GM23338 (cell line): ENCODE results near the gene ARHGEF37.

Experiments
- CREB1 ChIP-seq: fragments of 250-450 bp; sonication (Bioruptor Pico); IDR thresholded peaks from 2 replicates; pipeline ENCODE4 v1.5.0; 2020; ENCODE audit warnings: low read depth, mild to moderate bottlenecking, moderate library complexity
- EZH2 ChIP-seq: fragments of 200-600 bp; sonication (generic); IDR thresholded peaks from one replicate; pipeline ENCODE4 v1.8.0; 2017; ENCODE audit warnings: antibody characterized with exemption, mild to moderate bottlenecking, low read depth; ENCODE audit not compliant: unreplicated experiment
- EZH2phosphoT487 ChIP-seq: fragments of 200-600 bp; sonication (generic); IDR thresholded peaks from one replicate; pipeline ENCODE4 v1.8.1; 2018; ENCODE audit warnings: antibody characterized with exemption; ENCODE audit not compliant: unreplicated experiment
- JUNB ChIP-seq: IDR thresholded peaks from one replicate; pipeline ENCODE4 v1.6.1; 2016; ENCODE audit warnings: antibody characterized with exemption; ENCODE audit not compliant: unreplicated experiment
- POLR2AphosphoS5 ChIP-seq: IDR thresholded peaks from 2 replicates; pipeline ENCODE4 v1.6.1; 2016; ENCODE audit warnings: antibody characterized with exemption, low read depth
- REST ChIP-seq: IDR thresholded peaks from one replicate; pipeline ENCODE4 v1.6.1; 2018; ENCODE audit warnings: antibody characterized with exemption; ENCODE audit not compliant: unreplicated experiment
- STAT1 ChIP-seq: IDR thresholded peaks from one replicate; pipeline ENCODE4 v1.6.1; 2016; ENCODE audit warnings: antibody characterized with exemption; ENCODE audit not compliant: unreplicated experiment
- ZNF114 ChIP-seq: fragments of 250-450 bp; sonication (Bioruptor Pico); IDR thresholded peaks from 2 replicates; pipeline ENCODE4 v1.5.0; 2020; ENCODE audit warnings: mild to moderate bottlenecking, moderate library complexity
- TF ChIP-seq, protein P1 (sequence below), 2 experiments: fragments of 200-600 bp in 1 of 2; sonication (generic) in 1 of 2; conservative IDR thresholded peaks; 2 replicates each; pipeline versions ENCODE4 v1.5.1 to v1.6.1; 2016 to 2017; ENCODE audit warnings: antibody characterized with exemption in 2 of 2, low read depth in 2 of 2, mild to moderate bottlenecking in 2 of 2, moderate library complexity in 1 of 2
- TF ChIP-seq, protein P2 (sequence below): fragments of 250-450 bp; sonication (Bioruptor Pico); IDR thresholded peaks from 2 replicates; pipeline ENCODE4 v1.5.0; 2020; ENCODE audit warnings: mild to moderate bottlenecking, moderate library complexity

GRCh38 chr5:149677731-149678130 is 96.4 kb downstream of the ARHGEF37 start:
- no peak for TF ChIP-seq POLR2AphosphoS5
- TF ChIP-seq, protein P1, sequence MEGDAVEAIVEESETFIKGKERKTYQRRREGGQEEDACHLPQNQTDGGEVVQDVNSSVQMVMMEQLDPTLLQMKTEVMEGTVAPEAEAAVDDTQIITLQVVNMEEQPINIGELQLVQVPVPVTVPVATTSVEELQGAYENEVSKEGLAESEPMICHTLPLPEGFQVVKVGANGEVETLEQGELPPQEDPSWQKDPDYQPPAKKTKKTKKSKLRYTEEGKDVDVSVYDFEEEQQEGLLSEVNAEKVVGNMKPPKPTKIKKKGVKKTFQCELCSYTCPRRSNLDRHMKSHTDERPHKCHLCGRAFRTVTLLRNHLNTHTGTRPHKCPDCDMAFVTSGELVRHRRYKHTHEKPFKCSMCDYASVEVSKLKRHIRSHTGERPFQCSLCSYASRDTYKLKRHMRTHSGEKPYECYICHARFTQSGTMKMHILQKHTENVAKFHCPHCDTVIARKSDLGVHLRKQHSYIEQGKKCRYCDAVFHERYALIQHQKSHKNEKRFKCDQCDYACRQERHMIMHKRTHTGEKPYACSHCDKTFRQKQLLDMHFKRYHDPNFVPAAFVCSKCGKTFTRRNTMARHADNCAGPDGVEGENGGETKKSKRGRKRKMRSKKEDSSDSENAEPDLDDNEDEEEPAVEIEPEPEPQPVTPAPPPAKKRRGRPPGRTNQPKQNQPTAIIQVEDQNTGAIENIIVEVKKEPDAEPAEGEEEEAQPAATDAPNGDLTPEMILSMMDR (conservative IDR thresholded peaks at IDR 0.05; ENCODE audit: low read depth in 2 of 2): no peak
- no peak for TF ChIP-seq REST
- TF ChIP-seq JUNB: no peak
- TF ChIP-seq EZH2: no peak
- TF ChIP-seq EZH2phosphoT487: no peak
- no peak for TF ChIP-seq CREB1 (CRISPR knock-in tag)
- no peak for TF ChIP-seq STAT1
- TF ChIP-seq ZNF114 (CRISPR knock-in tag): no peak
- TF ChIP-seq, protein P2, sequence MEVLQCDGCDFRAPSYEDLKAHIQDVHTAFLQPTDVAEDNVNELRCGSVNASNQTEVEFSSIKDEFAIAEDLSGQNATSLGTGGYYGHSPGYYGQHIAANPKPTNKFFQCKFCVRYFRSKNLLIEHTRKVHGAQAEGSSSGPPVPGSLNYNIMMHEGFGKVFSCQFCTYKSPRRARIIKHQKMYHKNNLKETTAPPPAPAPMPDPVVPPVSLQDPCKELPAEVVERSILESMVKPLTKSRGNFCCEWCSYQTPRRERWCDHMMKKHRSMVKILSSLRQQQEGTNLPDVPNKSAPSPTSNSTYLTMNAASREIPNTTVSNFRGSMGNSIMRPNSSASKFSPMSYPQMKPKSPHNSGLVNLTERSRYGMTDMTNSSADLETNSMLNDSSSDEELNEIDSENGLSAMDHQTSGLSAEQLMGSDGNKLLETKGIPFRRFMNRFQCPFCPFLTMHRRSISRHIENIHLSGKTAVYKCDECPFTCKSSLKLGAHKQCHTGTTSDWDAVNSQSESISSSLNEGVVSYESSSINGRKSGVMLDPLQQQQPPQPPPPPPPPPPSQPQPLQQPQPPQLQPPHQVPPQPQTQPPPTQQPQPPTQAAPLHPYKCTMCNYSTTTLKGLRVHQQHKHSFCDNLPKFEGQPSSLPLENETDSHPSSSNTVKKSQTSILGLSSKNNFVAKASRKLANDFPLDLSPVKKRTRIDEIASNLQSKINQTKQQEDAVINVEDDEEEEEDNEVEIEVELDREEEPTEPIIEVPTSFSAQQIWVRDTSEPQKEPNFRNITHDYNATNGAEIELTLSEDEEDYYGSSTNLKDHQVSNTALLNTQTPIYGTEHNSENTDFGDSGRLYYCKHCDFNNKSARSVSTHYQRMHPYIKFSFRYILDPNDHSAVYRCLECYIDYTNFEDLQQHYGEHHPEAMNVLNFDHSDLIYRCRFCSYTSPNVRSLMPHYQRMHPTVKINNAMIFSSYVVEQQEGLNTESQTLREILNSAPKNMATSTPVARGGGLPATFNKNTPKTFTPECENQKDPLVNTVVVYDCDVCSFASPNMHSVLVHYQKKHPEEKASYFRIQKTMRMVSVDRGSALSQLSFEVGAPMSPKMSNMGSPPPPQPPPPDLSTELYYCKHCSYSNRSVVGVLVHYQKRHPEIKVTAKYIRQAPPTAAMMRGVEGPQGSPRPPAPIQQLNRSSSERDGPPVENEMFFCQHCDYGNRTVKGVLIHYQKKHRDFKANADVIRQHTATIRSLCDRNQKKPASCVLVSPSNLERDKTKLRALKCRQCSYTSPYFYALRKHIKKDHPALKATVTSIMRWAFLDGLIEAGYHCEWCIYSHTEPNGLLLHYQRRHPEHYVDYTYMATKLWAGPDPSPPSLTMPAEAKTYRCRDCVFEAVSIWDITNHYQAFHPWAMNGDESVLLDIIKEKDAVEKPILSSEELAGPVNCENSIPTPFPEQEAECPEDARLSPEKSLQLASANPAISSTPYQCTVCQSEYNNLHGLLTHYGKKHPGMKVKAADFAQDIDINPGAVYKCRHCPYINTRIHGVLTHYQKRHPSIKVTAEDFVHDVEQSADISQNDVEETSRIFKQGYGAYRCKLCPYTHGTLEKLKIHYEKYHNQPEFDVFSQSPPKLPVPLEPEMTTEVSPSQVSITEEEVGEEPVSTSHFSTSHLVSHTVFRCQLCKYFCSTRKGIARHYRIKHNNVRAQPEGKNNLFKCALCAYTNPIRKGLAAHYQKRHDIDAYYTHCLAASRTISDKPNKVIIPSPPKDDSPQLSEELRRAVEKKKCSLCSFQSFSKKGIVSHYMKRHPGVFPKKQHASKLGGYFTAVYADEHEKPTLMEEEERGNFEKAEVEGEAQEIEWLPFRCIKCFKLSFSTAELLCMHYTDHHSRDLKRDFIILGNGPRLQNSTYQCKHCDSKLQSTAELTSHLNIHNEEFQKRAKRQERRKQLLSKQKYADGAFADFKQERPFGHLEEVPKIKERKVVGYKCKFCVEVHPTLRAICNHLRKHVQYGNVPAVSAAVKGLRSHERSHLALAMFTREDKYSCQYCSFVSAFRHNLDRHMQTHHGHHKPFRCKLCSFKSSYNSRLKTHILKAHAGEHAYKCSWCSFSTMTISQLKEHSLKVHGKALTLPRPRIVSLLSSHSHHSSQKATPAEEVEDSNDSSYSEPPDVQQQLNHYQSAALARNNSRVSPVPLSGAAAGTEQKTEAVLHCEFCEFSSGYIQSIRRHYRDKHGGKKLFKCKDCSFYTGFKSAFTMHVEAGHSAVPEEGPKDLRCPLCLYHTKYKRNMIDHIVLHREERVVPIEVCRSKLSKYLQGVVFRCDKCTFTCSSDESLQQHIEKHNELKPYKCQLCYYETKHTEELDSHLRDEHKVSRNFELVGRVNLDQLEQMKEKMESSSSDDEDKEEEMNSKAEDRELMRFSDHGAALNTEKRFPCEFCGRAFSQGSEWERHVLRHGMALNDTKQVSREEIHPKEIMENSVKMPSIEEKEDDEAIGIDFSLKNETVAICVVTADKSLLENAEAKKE (CRISPR knock-in tag): no peak
